ENCODE data around the gene DLGAP1.

Gene DLGAP1

GRCh38 chr18:3810296-3810695 is 644.8 kb downstream of the DLGAP1 start:
- H3K9me3 Mint-ChIP-seq: no peaks in the 10 kb centered on the region
- H3K4me3 Mint-ChIP-seq: no peak overlapping the region
- H3K36me3 Mint-ChIP-seq (ENCODE audit: low read depth): no peaks in the 10 kb centered on the region
- DNase-seq: no peak
- no peaks in the 10 kb centered on the region for H3K4me1 Mint-ChIP-seq (ENCODE audit: low read depth)
- H3K27me3 Mint-ChIP-seq: no peaks in the 10 kb centered on the region
- no peak overlapping the region for H3K27ac Mint-ChIP-seq

- no peak overlapping the region for H3K27ac Mint-ChIP-seq
- DNase-seq: no peak
- H3K36me3 Mint-ChIP-seq (ENCODE audit: low read depth): no peaks in the 10 kb centered on the region
- H3K27me3 Mint-ChIP-seq: no peaks in the 10 kb centered on the region
- H3K9me3 Mint-ChIP-seq: no peaks in the 10 kb centered on the region
- H3K4me3 Mint-ChIP-seq: no peak overlapping the region
- no peaks in the 10 kb centered on the region for H3K4me1 Mint-ChIP-seq (ENCODE audit: low read depth)
Observed at GRCh38 chr18:3808985-3809780, 645.9 kb downstream of the DLGAP1 start.

GRCh38 chr18:3806656-3807055 is 648.5 kb downstream of the DLGAP1 start:
- no peak for DNase-seq
- Mint-ChIP-seq H3K27ac (no peak overlapping the region), H3K9me3 (no peaks in the 10 kb centered on the region), H3K4me1 (ENCODE audit: low read depth) (no peaks in the 10 kb centered on the region), H3K27me3 (no peaks in the 10 kb centered on the region), H3K4me3 (no peak overlapping the region), H3K36me3 (ENCODE audit: low read depth) (no peaks in the 10 kb centered on the region)

- no peaks in the 10 kb centered on the region for H3K27me3 Mint-ChIP-seq
- DNase-seq: no peak
- no peaks in the 10 kb centered on the region for H3K36me3 Mint-ChIP-seq (ENCODE audit: low read depth)
- no peaks in the 10 kb centered on the region for H3K9me3 Mint-ChIP-seq
- no peaks in the 10 kb centered on the region for H3K4me1 Mint-ChIP-seq (ENCODE audit: low read depth)
- no peak overlapping the region for H3K4me3 Mint-ChIP-seq
- no peak overlapping the region for H3K27ac Mint-ChIP-seq
Observed at GRCh38 chr18:3804336-3804735, 650.8 kb downstream of the DLGAP1 start.

GRCh38 chr18:3803350-3803749 is 651.8 kb downstream of the DLGAP1 start:
- no peaks in the 10 kb centered on the region for H3K4me1 Mint-ChIP-seq (ENCODE audit: low read depth)
- no peak overlapping the region for H3K4me3 Mint-ChIP-seq
- DNase-seq: no peak
- H3K9me3 Mint-ChIP-seq: no peaks in the 10 kb centered on the region
- H3K36me3 Mint-ChIP-seq (ENCODE audit: low read depth): no peaks in the 10 kb centered on the region
- H3K27ac Mint-ChIP-seq: no peak overlapping the region
- H3K27me3 Mint-ChIP-seq: peaks cover under 1% of the 10 kb centered on the region

GRCh38 chr18:3799515-3799914 is 655.6 kb downstream of the DLGAP1 start:
- H3K27ac Mint-ChIP-seq: no peak overlapping the region
- peaks cover 10% of the 10 kb centered on the region for H3K27me3 Mint-ChIP-seq
- no peaks in the 10 kb centered on the region for H3K9me3 Mint-ChIP-seq
- no peak overlapping the region for H3K4me3 Mint-ChIP-seq
- H3K36me3 Mint-ChIP-seq (ENCODE audit: low read depth): no peaks in the 10 kb centered on the region
- no peak for DNase-seq
- no peaks in the 10 kb centered on the region for H3K4me1 Mint-ChIP-seq (ENCODE audit: low read depth)

GRCh38 chr18:3798032-3798431 is 657.1 kb downstream of the DLGAP1 start:
- H3K4me3 Mint-ChIP-seq: no peak overlapping the region
- H3K9me3 Mint-ChIP-seq: no peaks in the 10 kb centered on the region
- H3K27me3 Mint-ChIP-seq: peaks cover 10% of the 10 kb centered on the region
- no peak for DNase-seq
- H3K4me1 Mint-ChIP-seq (ENCODE audit: low read depth): no peaks in the 10 kb centered on the region
- H3K27ac Mint-ChIP-seq: no peak overlapping the region
- no peaks in the 10 kb centered on the region for H3K36me3 Mint-ChIP-seq (ENCODE audit: low read depth)

GRCh38 chr18:3796434-3796833 is 658.7 kb downstream of the DLGAP1 start:
- H3K4me1 Mint-ChIP-seq (ENCODE audit: low read depth): no peaks in the 10 kb centered on the region
- peaks cover 10% of the 10 kb centered on the region for H3K27me3 Mint-ChIP-seq
- no peaks in the 10 kb centered on the region for H3K9me3 Mint-ChIP-seq
- no peak overlapping the region for H3K27ac Mint-ChIP-seq
- DNase-seq: no peak
- H3K36me3 Mint-ChIP-seq (ENCODE audit: low read depth): no peaks in the 10 kb centered on the region
- H3K4me3 Mint-ChIP-seq: no peak overlapping the region

- H3K36me3 Mint-ChIP-seq (ENCODE audit: low read depth): no peaks in the 10 kb centered on the region
- peaks cover 10% of the 10 kb centered on the region for H3K27me3 Mint-ChIP-seq
- DNase-seq: no peak
Observed at GRCh38 chr18:3794537-3795348, 660.4 kb downstream of the DLGAP1 start.

GRCh38 chr18:3793545-3793944 is 661.6 kb downstream of the DLGAP1 start:
- Mint-ChIP-seq H3K9me3 (no peaks in the 10 kb centered on the region), H3K36me3 (ENCODE audit: low read depth) (no peaks in the 10 kb centered on the region), H3K27ac (no peak overlapping the region), H3K4me1 (ENCODE audit: low read depth) (no peaks in the 10 kb centered on the region), H3K4me3 (no peak overlapping the region), H3K27me3 (peaks cover 14% of the 10 kb centered on the region)
- DNase-seq: no peak

More at GRCh38 chr18:3794537-3795348, 660.4 kb downstream of the DLGAP1 start:
- no peak overlapping the region for H3K27ac Mint-ChIP-seq
- no peaks in the 10 kb centered on the region for H3K4me1 Mint-ChIP-seq (ENCODE audit: low read depth)
- no peak overlapping the region for H3K4me3 Mint-ChIP-seq
- H3K9me3 Mint-ChIP-seq: no peaks in the 10 kb centered on the region

- H3K27ac Mint-ChIP-seq: no peak overlapping the region
- peaks cover 14% of the 10 kb centered on the region for H3K27me3 Mint-ChIP-seq
- H3K9me3 Mint-ChIP-seq: no peaks in the 10 kb centered on the region
- H3K36me3 Mint-ChIP-seq (ENCODE audit: low read depth): no peaks in the 10 kb centered on the region
- DNase-seq: no peak
- no peak overlapping the region for H3K4me3 Mint-ChIP-seq
- no peaks in the 10 kb centered on the region for H3K4me1 Mint-ChIP-seq (ENCODE audit: low read depth)
Observed at GRCh38 chr18:3793111-3793510, 662.0 kb downstream of the DLGAP1 start.

GRCh38 chr18:3792711-3793110 is 662.4 kb downstream of the DLGAP1 start:
- H3K9me3 Mint-ChIP-seq: no peaks in the 10 kb centered on the region
- H3K27ac Mint-ChIP-seq: no peak overlapping the region
- H3K4me1 Mint-ChIP-seq (ENCODE audit: low read depth): no peaks in the 10 kb centered on the region
- no peak overlapping the region for H3K4me3 Mint-ChIP-seq
- DNase-seq: no peak
- H3K36me3 Mint-ChIP-seq (ENCODE audit: low read depth): no peaks in the 10 kb centered on the region
- H3K27me3 Mint-ChIP-seq: peaks cover 14% of the 10 kb centered on the region

- no peak overlapping the region for H3K4me3 Mint-ChIP-seq
- DNase-seq: no peak
- H3K9me3 Mint-ChIP-seq: no peaks in the 10 kb centered on the region
- H3K4me1 Mint-ChIP-seq (ENCODE audit: low read depth): no peaks in the 10 kb centered on the region
- no peaks in the 10 kb centered on the region for H3K36me3 Mint-ChIP-seq (ENCODE audit: low read depth)
- H3K27me3 Mint-ChIP-seq: peaks cover 24% of the 10 kb centered on the region
- H3K27ac Mint-ChIP-seq: no peak overlapping the region
Observed at GRCh38 chr18:3791238-3791637, 663.9 kb downstream of the DLGAP1 start.

- no peak overlapping the region for H3K27ac Mint-ChIP-seq
- no peaks in the 10 kb centered on the region for H3K9me3 Mint-ChIP-seq
- peaks cover 24% of the 10 kb centered on the region for H3K27me3 Mint-ChIP-seq
- no peaks in the 10 kb centered on the region for H3K36me3 Mint-ChIP-seq (ENCODE audit: low read depth)
- H3K4me1 Mint-ChIP-seq (ENCODE audit: low read depth): no peaks in the 10 kb centered on the region
- H3K4me3 Mint-ChIP-seq: no peak overlapping the region
- no peak for DNase-seq
Observed at GRCh38 chr18:3790703-3791102, 664.4 kb downstream of the DLGAP1 start.

GRCh38 chr18:3789525-3789924 is 665.6 kb downstream of the DLGAP1 start:
- H3K9me3 Mint-ChIP-seq: no peaks in the 10 kb centered on the region
- no peak overlapping the region for H3K27ac Mint-ChIP-seq
- no peaks in the 10 kb centered on the region for H3K4me1 Mint-ChIP-seq (ENCODE audit: low read depth)

More at GRCh38 chr18:3789525-3789924, 665.6 kb downstream of the DLGAP1 start:
- no peak for DNase-seq
- Mint-ChIP-seq H3K4me3 (no peak overlapping the region), H3K36me3 (ENCODE audit: low read depth) (no peaks in the 10 kb centered on the region), H3K27me3 (peaks cover 21% of the 10 kb centered on the region)

Data from activated T-cell treated with anti-CD3 and anti-CD28 coated beads, Interleukin-2, amount 50 U/mL, for 24 hours (primary cell).